K562 (cell line): ENCODE results near the gene NLRP5. TPM values are rescaled to one million over a fixed set of nuclear protein-coding genes. Genes with fewer than 3 reads are reported as not detected.

Experiments used
- polyA plus RNA-seq, 8 experiments: library from polyadenylated mRNA; depleted of rRNA in 4 of 8; stranded (reverse) in 5 of 8; unstranded in 3 of 8; fragments of >200 nt; fragmentation: Nextera tagmentation in 2 of 8; fragmentation: Illumina TruSeq in 1 of 8; extraction: Ambion mirVana in 2 of 8; extraction: Trizol in 1 of 8; gene quantifications; 2 replicates each; pipeline versions ENCODE4 v1.2.1 to v1.2.3, GENCODE V29; 2011 to 2014; ENCODE audit warnings: inconsistent platforms in 1 of 8, missing spikeins in 1 of 8
- total RNA-seq, 7 experiments: library from RNA; depleted of rRNA in 6 of 7; stranded (reverse); fragments of >200 nt in 6 of 7; fragmentation: Illumina TruSeq in 2 of 7; extraction: Trizol in 2 of 7; gene quantifications; 2 replicates each; pipeline versions ENCODE4 v1.2.1 to v1.2.3, GENCODE V29; 2011 to 2021; ENCODE audit warnings: low replicate concordance in 1 of 7
- TF ChIP-seq, protein P1 (sequence below): fragments of 200-600 bp; sonication (generic); IDR thresholded peaks from one replicate; pipeline ENCODE4 v1.6.1; 2012; ENCODE audit warnings: mild to moderate bottlenecking, low read depth, low read length, inconsistent platforms

The NLRP5 gene
- total and polyA plus RNA-seq, 9 of the 15 experiments (the other 6 are each of a cell fraction or from before 2014, with no cell fraction given), result 0.04 to 0.07 TPM; not detected in 7

DNA sequence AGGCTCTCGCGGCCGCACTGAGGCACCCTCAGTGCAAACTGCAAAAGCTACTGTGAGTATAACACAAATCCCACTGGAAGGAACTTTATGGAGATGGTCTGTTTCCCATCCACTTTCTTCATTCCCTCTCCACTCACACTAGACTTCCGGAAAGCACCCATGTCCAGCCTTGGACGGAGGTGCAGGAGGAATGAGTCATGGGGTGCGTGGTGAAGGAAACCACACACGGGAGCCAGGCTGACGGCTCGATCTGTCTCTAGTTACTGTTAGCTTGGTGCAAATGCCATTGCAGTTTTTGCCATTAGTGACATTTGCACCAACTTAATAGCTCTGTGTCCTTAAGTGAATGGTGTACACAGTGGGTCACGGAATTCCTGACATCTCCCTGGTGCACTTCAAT is 24.4 kb upstream of the NLRP5 start (continued):
- TF ChIP-seq, protein P1, sequence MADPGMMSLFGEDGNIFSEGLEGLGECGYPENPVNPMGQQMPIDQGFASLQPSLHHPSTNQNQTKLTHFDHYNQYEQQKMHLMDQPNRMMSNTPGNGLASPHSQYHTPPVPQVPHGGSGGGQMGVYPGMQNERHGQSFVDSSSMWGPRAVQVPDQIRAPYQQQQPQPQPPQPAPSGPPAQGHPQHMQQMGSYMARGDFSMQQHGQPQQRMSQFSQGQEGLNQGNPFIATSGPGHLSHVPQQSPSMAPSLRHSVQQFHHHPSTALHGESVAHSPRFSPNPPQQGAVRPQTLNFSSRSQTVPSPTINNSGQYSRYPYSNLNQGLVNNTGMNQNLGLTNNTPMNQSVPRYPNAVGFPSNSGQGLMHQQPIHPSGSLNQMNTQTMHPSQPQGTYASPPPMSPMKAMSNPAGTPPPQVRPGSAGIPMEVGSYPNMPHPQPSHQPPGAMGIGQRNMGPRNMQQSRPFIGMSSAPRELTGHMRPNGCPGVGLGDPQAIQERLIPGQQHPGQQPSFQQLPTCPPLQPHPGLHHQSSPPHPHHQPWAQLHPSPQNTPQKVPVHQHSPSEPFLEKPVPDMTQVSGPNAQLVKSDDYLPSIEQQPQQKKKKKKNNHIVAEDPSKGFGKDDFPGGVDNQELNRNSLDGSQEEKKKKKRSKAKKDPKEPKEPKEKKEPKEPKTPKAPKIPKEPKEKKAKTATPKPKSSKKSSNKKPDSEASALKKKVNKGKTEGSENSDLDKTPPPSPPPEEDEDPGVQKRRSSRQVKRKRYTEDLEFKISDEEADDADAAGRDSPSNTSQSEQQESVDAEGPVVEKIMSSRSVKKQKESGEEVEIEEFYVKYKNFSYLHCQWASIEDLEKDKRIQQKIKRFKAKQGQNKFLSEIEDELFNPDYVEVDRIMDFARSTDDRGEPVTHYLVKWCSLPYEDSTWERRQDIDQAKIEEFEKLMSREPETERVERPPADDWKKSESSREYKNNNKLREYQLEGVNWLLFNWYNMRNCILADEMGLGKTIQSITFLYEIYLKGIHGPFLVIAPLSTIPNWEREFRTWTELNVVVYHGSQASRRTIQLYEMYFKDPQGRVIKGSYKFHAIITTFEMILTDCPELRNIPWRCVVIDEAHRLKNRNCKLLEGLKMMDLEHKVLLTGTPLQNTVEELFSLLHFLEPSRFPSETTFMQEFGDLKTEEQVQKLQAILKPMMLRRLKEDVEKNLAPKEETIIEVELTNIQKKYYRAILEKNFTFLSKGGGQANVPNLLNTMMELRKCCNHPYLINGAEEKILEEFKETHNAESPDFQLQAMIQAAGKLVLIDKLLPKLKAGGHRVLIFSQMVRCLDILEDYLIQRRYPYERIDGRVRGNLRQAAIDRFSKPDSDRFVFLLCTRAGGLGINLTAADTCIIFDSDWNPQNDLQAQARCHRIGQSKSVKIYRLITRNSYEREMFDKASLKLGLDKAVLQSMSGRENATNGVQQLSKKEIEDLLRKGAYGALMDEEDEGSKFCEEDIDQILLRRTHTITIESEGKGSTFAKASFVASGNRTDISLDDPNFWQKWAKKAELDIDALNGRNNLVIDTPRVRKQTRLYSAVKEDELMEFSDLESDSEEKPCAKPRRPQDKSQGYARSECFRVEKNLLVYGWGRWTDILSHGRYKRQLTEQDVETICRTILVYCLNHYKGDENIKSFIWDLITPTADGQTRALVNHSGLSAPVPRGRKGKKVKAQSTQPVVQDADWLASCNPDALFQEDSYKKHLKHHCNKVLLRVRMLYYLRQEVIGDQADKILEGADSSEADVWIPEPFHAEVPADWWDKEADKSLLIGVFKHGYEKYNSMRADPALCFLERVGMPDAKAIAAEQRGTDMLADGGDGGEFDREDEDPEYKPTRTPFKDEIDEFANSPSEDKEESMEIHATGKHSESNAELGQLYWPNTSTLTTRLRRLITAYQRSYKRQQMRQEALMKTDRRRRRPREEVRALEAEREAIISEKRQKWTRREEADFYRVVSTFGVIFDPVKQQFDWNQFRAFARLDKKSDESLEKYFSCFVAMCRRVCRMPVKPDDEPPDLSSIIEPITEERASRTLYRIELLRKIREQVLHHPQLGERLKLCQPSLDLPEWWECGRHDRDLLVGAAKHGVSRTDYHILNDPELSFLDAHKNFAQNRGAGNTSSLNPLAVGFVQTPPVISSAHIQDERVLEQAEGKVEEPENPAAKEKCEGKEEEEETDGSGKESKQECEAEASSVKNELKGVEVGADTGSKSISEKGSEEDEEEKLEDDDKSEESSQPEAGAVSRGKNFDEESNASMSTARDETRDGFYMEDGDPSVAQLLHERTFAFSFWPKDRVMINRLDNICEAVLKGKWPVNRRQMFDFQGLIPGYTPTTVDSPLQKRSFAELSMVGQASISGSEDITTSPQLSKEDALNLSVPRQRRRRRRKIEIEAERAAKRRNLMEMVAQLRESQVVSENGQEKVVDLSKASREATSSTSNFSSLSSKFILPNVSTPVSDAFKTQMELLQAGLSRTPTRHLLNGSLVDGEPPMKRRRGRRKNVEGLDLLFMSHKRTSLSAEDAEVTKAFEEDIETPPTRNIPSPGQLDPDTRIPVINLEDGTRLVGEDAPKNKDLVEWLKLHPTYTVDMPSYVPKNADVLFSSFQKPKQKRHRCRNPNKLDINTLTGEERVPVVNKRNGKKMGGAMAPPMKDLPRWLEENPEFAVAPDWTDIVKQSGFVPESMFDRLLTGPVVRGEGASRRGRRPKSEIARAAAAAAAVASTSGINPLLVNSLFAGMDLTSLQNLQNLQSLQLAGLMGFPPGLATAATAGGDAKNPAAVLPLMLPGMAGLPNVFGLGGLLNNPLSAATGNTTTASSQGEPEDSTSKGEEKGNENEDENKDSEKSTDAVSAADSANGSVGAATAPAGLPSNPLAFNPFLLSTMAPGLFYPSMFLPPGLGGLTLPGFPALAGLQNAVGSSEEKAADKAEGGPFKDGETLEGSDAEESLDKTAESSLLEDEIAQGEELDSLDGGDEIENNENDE, result no peak
